Measurements from ENCODE around the gene GJB3. TPM values are rescaled to one million over a fixed set of nuclear protein-coding genes. Genes with fewer than 3 reads are reported as not detected.

The GJB3 gene
- total and polyA plus RNA-seq, 9 of the 15 experiments (the other 6 are each of a cell fraction or from before 2014, with no cell fraction given): not detected

DNA sequence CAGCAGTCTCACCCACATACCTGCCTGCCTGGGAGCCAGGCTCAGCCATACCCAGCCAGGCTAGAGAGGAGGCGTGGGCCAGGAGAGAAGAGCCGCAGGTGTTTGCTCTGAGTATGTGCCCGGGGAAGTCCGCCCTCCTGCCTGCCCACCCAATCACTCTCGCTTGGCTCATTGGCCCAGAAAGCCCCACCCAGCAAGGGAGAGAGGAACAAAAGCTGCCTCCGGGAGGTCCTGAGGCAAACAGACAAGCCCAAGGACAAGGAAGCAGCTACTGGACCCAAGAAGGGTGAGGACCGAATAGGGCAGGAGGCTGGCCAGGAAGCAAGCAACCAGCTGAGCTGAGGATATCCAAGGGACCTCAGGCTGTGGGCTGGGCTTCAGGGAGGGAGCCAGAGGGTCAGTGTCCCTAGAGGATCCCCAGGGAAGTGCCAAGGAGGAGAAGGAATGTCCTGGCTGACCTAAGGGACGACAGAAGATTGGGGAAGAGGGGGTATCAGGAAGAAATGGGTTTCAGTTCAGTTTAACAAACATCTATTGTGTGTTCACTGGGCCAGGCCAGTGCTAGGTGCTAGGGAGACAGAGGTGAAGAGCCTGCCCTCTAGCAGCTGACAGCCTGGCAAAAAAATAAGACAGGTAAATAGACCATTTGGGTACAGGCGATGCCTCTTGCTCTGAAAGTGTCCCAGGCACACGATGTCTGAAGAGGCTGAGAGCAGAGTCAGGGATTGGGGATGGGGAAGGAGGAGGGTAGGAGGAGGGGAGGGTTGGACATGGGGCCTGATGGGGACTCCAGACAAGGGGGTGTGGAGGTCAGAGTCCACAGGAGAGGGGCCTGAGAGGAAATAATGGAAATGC, 21.3 kb upstream of the GJB3 start, which contains the start of gene GJB4 (continued):
- no peak for TF ChIP-seq RBM22 (IDR thresholded peaks at IDR 0.05; ENCODE audit: low read depth, low read length, poor library complexity, severe bottlenecking)
- no peak for TF ChIP-seq MCM3 (IDR thresholded peaks at IDR 0.05)
- no peak for TF ChIP-seq LEF1 (IDR thresholded peaks at IDR 0.05)
- no peak for TF ChIP-seq ZNF184 (CRISPR knock-in tag; IDR thresholded peaks at IDR 0.05)
- no peak for TF ChIP-seq MAFG (tag; conservative IDR thresholded peaks at IDR 0.05)

DNA sequence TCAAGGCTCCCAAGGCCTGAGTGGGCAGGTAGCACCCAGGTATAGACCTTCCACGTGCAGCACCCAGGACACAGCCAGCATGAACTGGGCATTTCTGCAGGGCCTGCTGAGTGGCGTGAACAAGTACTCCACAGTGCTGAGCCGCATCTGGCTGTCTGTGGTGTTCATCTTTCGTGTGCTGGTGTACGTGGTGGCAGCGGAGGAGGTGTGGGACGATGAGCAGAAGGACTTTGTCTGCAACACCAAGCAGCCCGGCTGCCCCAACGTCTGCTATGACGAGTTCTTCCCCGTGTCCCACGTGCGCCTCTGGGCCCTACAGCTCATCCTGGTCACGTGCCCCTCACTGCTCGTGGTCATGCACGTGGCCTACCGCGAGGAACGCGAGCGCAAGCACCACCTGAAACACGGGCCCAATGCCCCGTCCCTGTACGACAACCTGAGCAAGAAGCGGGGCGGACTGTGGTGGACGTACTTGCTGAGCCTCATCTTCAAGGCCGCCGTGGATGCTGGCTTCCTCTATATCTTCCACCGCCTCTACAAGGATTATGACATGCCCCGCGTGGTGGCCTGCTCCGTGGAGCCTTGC, 19.7 kb upstream of the GJB3 start:
- POLR2A ChIA-PET: no interaction called here
- no peak overlapping the region for H3K27ac ChIP-seq (ENCODE audit: extremely low read depth, low read depth, low read length)
- peak; percentile 84 for TF ChIP-seq USF1 (CRISPR knock-in tag; IDR thresholded peaks at IDR 0.05)
- TF ChIP-seq POLR2A (conservative IDR thresholded peaks at IDR 0.05): no peak
- peak; percentile 69 for TF ChIP-seq L3MBTL2 (IDR thresholded peaks at IDR 0.05)
- no peak for TF ChIP-seq STAT6 (CRISPR knock-in tag; IDR thresholded peaks at IDR 0.05)
- TF ChIP-seq BHLHE40 (IDR thresholded peaks at IDR 0.05; ENCODE audit: low read length): peak; percentile 66
- TF ChIP-seq ZNF551 (CRISPR knock-in tag; IDR thresholded peaks at IDR 0.05): no peak
- TF ChIP-seq ZNF431 (CRISPR knock-in tag; IDR thresholded peaks at IDR 0.05): peak; percentile 46; the same call in 1 of the 2 replicates
- TF ChIP-seq, protein P1, sequence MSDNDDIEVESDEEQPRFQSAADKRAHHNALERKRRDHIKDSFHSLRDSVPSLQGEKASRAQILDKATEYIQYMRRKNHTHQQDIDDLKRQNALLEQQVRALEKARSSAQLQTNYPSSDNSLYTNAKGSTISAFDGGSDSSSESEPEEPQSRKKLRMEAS (CRISPR knock-in tag; IDR thresholded peaks at IDR 0.05): peak; percentile 93
- TF ChIP-seq ARNT (IDR thresholded peaks at IDR 0.05): no peak
- TF ChIP-seq, protein P2, sequence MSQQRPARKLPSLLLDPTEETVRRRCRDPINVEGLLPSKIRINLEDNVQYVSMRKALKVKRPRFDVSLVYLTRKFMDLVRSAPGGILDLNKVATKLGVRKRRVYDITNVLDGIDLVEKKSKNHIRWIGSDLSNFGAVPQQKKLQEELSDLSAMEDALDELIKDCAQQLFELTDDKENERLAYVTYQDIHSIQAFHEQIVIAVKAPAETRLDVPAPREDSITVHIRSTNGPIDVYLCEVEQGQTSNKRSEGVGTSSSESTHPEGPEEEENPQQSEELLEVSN (IDR thresholded peaks at IDR 0.05; ENCODE audit: borderline replicate concordance in 1 of 2, extremely low read depth in 1 of 2, insufficient read depth in 1 of 2, insufficient read length in 1 of 2, low read depth in 1 of 2, low read length in 1 of 2, poor library complexity in 1 of 2, severe bottlenecking in 1 of 2): peak; percentile 60 to 79

More for the DNA sequence above, 19.7 kb upstream of the GJB3 start:
- Histone ChIP-seq H3K36me3 (ENCODE audit: control insufficient read depth, insufficient read depth, low read length) (no peaks in the 10 kb centered on the region), H3K4me2 (ENCODE audit: insufficient read depth, low read length) (no peak overlapping the region), H3K4me1 (replicated peaks in 1 of 2; ENCODE audit: control insufficient read depth in 2 of 2, insufficient read depth in 2 of 2, low read length in 2 of 2) (peaks cover 0 to 4% of the 10 kb centered on the region in 2 experiments; a peak in 1 of 5 replicates), H4K20me1 (replicated peaks; ENCODE audit: control insufficient read depth, insufficient read depth, low read length) (peaks cover 5% of the 10 kb centered on the region), H3K9me1 (ENCODE audit: control insufficient read depth, insufficient read depth, low read length) (no peaks in the 10 kb centered on the region), H3K27me3 (ENCODE audit: control insufficient read depth in 2 of 2, insufficient read depth in 2 of 2, low read length in 2 of 2) (peaks cover 29 to 55% of the 10 kb centered on the region in 2 experiments; a peak in 4 of 5 replicates), H2AFZ (ENCODE audit: low read depth, low read length) (no peak overlapping the region), H3K9ac (ENCODE audit: insufficient read depth in 1 of 2, low read depth in 2 of 2, low read length in 2 of 2) (no peak overlapping the region), H3K79me2 (ENCODE audit: control insufficient read depth, insufficient read depth, low read length) (no peaks in the 10 kb centered on the region), H3K4me3 (no peak overlapping the region), H3K9me3 (replicated peaks; ENCODE audit: control insufficient read depth, insufficient read depth, low read depth, low read length) (no peaks in the 10 kb centered on the region)
- CTCF ChIA-PET (ENCODE audit: low intra/inter-chr PET ratio): no interaction called here
- intact Hi-C loops (cut with micrococcal nuclease) (no loop called here), in situ Hi-C loops (cut with MboI) (no loop called here)
- FAIRE-seq (no peak), ATAC-seq (no peak), DNase-seq (ENCODE audit: extremely low read depth in 1 of 4, low spot score in 3 of 4) (no peak)
- no TSS peak for BruUV-seq (replicated peaks)
- WGBS (ENCODE audit: insufficient coverage, low coverage, missing lambda C conversion rate): 2% methylated on average over 33 of the region's 33 CpGs

Measured in K562 (cell line).